Activated CD4-positive, alpha-beta memory T cell treated with anti-CD3 and anti-CD28 coated beads, Interleukin-2, amount 10 ng/mL, durations not matched to agents 7 days and 5 days (primary cell): Measurements from ENCODE around the gene DCANP1. TPM values are rescaled to one million over a fixed set of nuclear protein-coding genes. Genes with fewer than 3 reads are reported as not detected.

Experiments used
- CTCF ChIA-PET: fragments of 350-600 bp; sonication (Branson Sonifier 250); formaldehyde crosslinking; loops from one replicate; lab custom pipeline; 2021; ENCODE audit warnings: antibody characterized with exemption, inconsistent platforms; lab: Charles Lee
- POLR2A ChIA-PET: fragments of 350-600 bp; sonication (Branson Sonifier 250); formaldehyde crosslinking; loops from one replicate; lab custom pipeline; 2021; ENCODE audit warnings: antibody characterized with exemption; lab: Charles Lee
- DNase-seq: peaks from one replicate; pipeline ENCODE4 v3.0.0-alpha.2; 2020
- H3K27ac Mint-ChIP-seq: one replicate; pipeline ENCODE4 v1.8.0; 2021; ENCODE audit warnings: mild to moderate bottlenecking, mixed read lengths
- H3K27me3 Mint-ChIP-seq: one replicate; pipeline ENCODE4 v1.8.0; 2021; ENCODE audit warnings: mixed read lengths
- H3K36me3 Mint-ChIP-seq: one replicate; pipeline ENCODE4 v1.8.0; 2021; ENCODE audit warnings: low read depth, mixed read lengths
- H3K4me1 Mint-ChIP-seq: one replicate; pipeline ENCODE4 v1.8.0; 2021; ENCODE audit warnings: mixed read lengths
- H3K4me3 Mint-ChIP-seq: one replicate; pipeline ENCODE4 v1.8.0; 2021; ENCODE audit warnings: mild to moderate bottlenecking, mixed read lengths
- H3K9me3 Mint-ChIP-seq: one replicate; pipeline ENCODE4 v1.8.0; 2021; ENCODE audit warnings: mixed read lengths
- total RNA-seq, 2 experiments: library from RNA; stranded (reverse); gene quantifications; one replicate each; pipeline ENCODE4 v1.2.3, GENCODE V29; 2021

DCANP1 gene
- total RNA-seq, 2 experiments from 2014 or later: not detected

GRCh38 chr5:135432113-135432512 lies 15.0 kb downstream of the DCANP1 start:
- H3K36me3 Mint-ChIP-seq: no peaks in the 10 kb centered on the region
- no peak overlapping the region for H3K4me3 Mint-ChIP-seq
- POLR2A ChIA-PET: no interaction called here
- peaks cover 11% of the 10 kb centered on the region for H3K27me3 Mint-ChIP-seq
- CTCF ChIA-PET: no interaction called here
- H3K4me1 Mint-ChIP-seq: no peaks in the 10 kb centered on the region
- DNase-seq: no peak
- H3K9me3 Mint-ChIP-seq: no peaks in the 10 kb centered on the region
- H3K27ac Mint-ChIP-seq: no peak overlapping the region

GRCh38 chr5:135430135-135430437 lies 17.1 kb downstream of the DCANP1 start:
- CTCF ChIA-PET: no interaction called here
- H3K27ac Mint-ChIP-seq: no peak overlapping the region

GRCh38 chr5:135429301-135430134 lies 17.6 kb downstream of the DCANP1 start:
- no peak overlapping the region for H3K27ac Mint-ChIP-seq
- peaks cover 15% of the 10 kb centered on the region for H3K27me3 Mint-ChIP-seq
- H3K36me3 Mint-ChIP-seq: no peaks in the 10 kb centered on the region
- ChIA-PET POLR2A (no interaction called here), CTCF (interaction anchor here (1.2 kb wide), 1 partner anchor 28 kb away, joined by 3 read pairs; no protein-coding TSS in a partner anchor)
- peaks cover 10% of the 10 kb centered on the region for H3K4me1 Mint-ChIP-seq
- no peak for DNase-seq
- H3K9me3 Mint-ChIP-seq: no peaks in the 10 kb centered on the region
- H3K4me3 Mint-ChIP-seq: no peak overlapping the region

More at GRCh38 chr5:135430135-135430437, 17.1 kb downstream of the DCANP1 start:
- no peak for DNase-seq
- Mint-ChIP-seq H3K4me1 (peaks cover 9% of the 10 kb centered on the region), H3K36me3 (no peaks in the 10 kb centered on the region), H3K9me3 (no peaks in the 10 kb centered on the region), H3K4me3 (no peak overlapping the region), H3K27me3 (peaks cover 15% of the 10 kb centered on the region)
- POLR2A ChIA-PET: no interaction called here

GRCh38 chr5:135428586-135428985 lies 18.6 kb downstream of the DCANP1 start:
- no peaks in the 10 kb centered on the region for H3K9me3 Mint-ChIP-seq
- CTCF ChIA-PET: interaction anchor here (1.2 kb wide), 1 partner anchor 29 kb away, joined by 3 read pairs; no protein-coding TSS in a partner anchor
- POLR2A ChIA-PET: no interaction called here

GRCh38 chr5:135426102-135427082 lies 20.8 kb downstream of the DCANP1 start:
- Mint-ChIP-seq H3K4me3 (no peak overlapping the region), H3K9me3 (no peaks in the 10 kb centered on the region), H3K36me3 (no peaks in the 10 kb centered on the region), H3K27me3 (peaks cover 21% of the 10 kb centered on the region), H3K4me1 (peaks cover 10% of the 10 kb centered on the region), H3K27ac (no peak overlapping the region)
- peak; percentile 34 for DNase-seq
- ChIA-PET POLR2A (interaction anchor here (1.5 to 3.4 kb wide), 2 partner anchors 27 to 32 kb away, joined by 8 to 15 read pairs; partner anchors contain the start of gene MACROH2A1), CTCF (interaction anchor here (0.8 to 2.6 kb wide), 24 partner anchors 8 to 1273 kb away, joined by 3 to 9 read pairs (median 4); no protein-coding TSS in a partner anchor)

More at GRCh38 chr5:135428586-135428985, 18.6 kb downstream of the DCANP1 start:
- no peak overlapping the region for H3K27ac Mint-ChIP-seq
- no peak for DNase-seq
- peaks cover 10% of the 10 kb centered on the region for H3K4me1 Mint-ChIP-seq
- H3K36me3 Mint-ChIP-seq: no peaks in the 10 kb centered on the region
- no peak overlapping the region for H3K4me3 Mint-ChIP-seq
- H3K27me3 Mint-ChIP-seq: peaks cover 17% of the 10 kb centered on the region

- Mint-ChIP-seq H3K4me3 (no peak overlapping the region), H3K27ac (peak overlapping the region; percentile 7), H3K36me3 (no peaks in the 10 kb centered on the region), H3K27me3 (peaks cover 27% of the 10 kb centered on the region), H3K9me3 (no peaks in the 10 kb centered on the region), H3K4me1 (peaks cover 10% of the 10 kb centered on the region)
- CTCF ChIA-PET: interaction anchor here (0.8 to 2.6 kb wide), 25 partner anchors 9 to 1272 kb away, joined by 3 to 9 read pairs (median 4); no protein-coding TSS in a partner anchor
- POLR2A ChIA-PET: interaction anchor here (1.5 to 3.4 kb wide), 2 partner anchors 27 to 31 kb away, joined by 8 to 15 read pairs; partner anchors contain the start of gene MACROH2A1
- no peak for DNase-seq
Measured at GRCh38 chr5:135425641-135426040, 21.5 kb downstream of the DCANP1 start.

GRCh38 chr5:135423846-135424168 lies 23.3 kb downstream of the DCANP1 start:
- POLR2A ChIA-PET: interaction anchor here (3.4 kb wide), 1 partner anchor 25 kb away, joined by 15 read pairs; the partner anchor contains the start of gene MACROH2A1
- Mint-ChIP-seq H3K9me3 (no peaks in the 10 kb centered on the region), H3K36me3 (no peaks in the 10 kb centered on the region), H3K4me1 (peaks cover 10% of the 10 kb centered on the region), H3K27ac (no peak overlapping the region), H3K27me3 (peaks cover 40% of the 10 kb centered on the region), H3K4me3 (no peak overlapping the region)
- DNase-seq: no peak
- CTCF ChIA-PET: interaction anchor here (1.2 to 1.7 kb wide), 2 partner anchors 24 to 68 kb away, joined by 3 to 5 read pairs; no protein-coding TSS in a partner anchor

GRCh38 chr5:135423146-135423845 lies 23.9 kb downstream of the DCANP1 start:
- H3K27me3 Mint-ChIP-seq: peaks cover 40% of the 10 kb centered on the region
- no peak for DNase-seq
- no peak overlapping the region for H3K4me3 Mint-ChIP-seq
- POLR2A ChIA-PET: interaction anchor here (3.4 kb wide), 1 partner anchor 24 kb away, joined by 15 read pairs; the partner anchor contains the start of gene MACROH2A1
- CTCF ChIA-PET: interaction anchor here (1.2 to 1.7 kb wide), 2 partner anchors 23 to 68 kb away, joined by 3 to 5 read pairs; no protein-coding TSS in a partner anchor
- peaks cover 10% of the 10 kb centered on the region for H3K4me1 Mint-ChIP-seq
- no peaks in the 10 kb centered on the region for H3K9me3 Mint-ChIP-seq
- H3K36me3 Mint-ChIP-seq: no peaks in the 10 kb centered on the region
- no peak overlapping the region for H3K27ac Mint-ChIP-seq

- Mint-ChIP-seq H3K4me3 (no peak overlapping the region), H3K9me3 (no peaks in the 10 kb centered on the region), H3K27ac (no peak overlapping the region), H3K36me3 (no peaks in the 10 kb centered on the region), H3K27me3 (peaks cover 44% of the 10 kb centered on the region), H3K4me1 (peaks cover 10% of the 10 kb centered on the region)
- DNase-seq: no peak
- CTCF ChIA-PET: interaction anchor here (1.0 kb wide), 1 partner anchor 40 kb away, joined by 3 read pairs; no protein-coding TSS in a partner anchor
- POLR2A ChIA-PET: no interaction called here
Measured at GRCh38 chr5:135422419-135422818, 24.7 kb downstream of the DCANP1 start.

GRCh38 chr5:135417083-135417482 lies 30.1 kb downstream of the DCANP1 start:
- Mint-ChIP-seq H3K9me3 (no peaks in the 10 kb centered on the region), H3K27ac (no peak overlapping the region), H3K27me3 (peaks cover 69% of the 10 kb centered on the region), H3K4me1 (no peaks in the 10 kb centered on the region), H3K4me3 (no peak overlapping the region), H3K36me3 (no peaks in the 10 kb centered on the region)
- ChIA-PET POLR2A (no interaction called here), CTCF (no interaction called here)
- DNase-seq: no peak

- H3K4me1 Mint-ChIP-seq: peaks cover 7% of the 10 kb centered on the region
- peaks cover 3% of the 10 kb centered on the region for H3K9me3 Mint-ChIP-seq
- H3K27ac Mint-ChIP-seq: no peak overlapping the region
- no peak overlapping the region for H3K4me3 Mint-ChIP-seq
- ChIA-PET CTCF (interaction anchor here (1.6 kb wide), 1 partner anchor 21 kb away, joined by 8 read pairs; no protein-coding TSS in a partner anchor), POLR2A (no interaction called here)
- no peak for DNase-seq
- peaks cover 26% of the 10 kb centered on the region for H3K27me3 Mint-ChIP-seq
- no peaks in the 10 kb centered on the region for H3K36me3 Mint-ChIP-seq
Measured at GRCh38 chr5:135405082-135405481, 42.1 kb downstream of the DCANP1 start.

GRCh38 chr5:135402031-135402430 lies 45.1 kb downstream of the DCANP1 start:
- Mint-ChIP-seq H3K4me3 (no peak overlapping the region), H3K27ac (no peak overlapping the region), H3K4me1 (peaks cover 26% of the 10 kb centered on the region), H3K27me3 (peaks cover 19% of the 10 kb centered on the region), H3K9me3 (peaks cover 3% of the 10 kb centered on the region), H3K36me3 (peaks cover 8% of the 10 kb centered on the region)
- ChIA-PET CTCF (interaction anchor here (1.0 to 2.1 kb wide), 3 partner anchors 24 to 70 kb away, joined by 3 to 6 read pairs (median 4); no protein-coding TSS in a partner anchor), POLR2A (no interaction called here)
- no peak for DNase-seq
